Activated CD8-positive, alpha-beta T cell treated with anti-CD3 and anti-CD28 coated beads for 36 hours (primary cell): ENCODE measurements around the gene MVK. TPM values are rescaled to one million over a fixed set of nuclear protein-coding genes. Genes with fewer than 3 reads are reported as not detected.

Experiments used
- ATAC-seq: fragments of 200-7000 bp; cut with Tn5 transposase; one replicate; pipeline ENCODE4 v1.10.0; 2021; ENCODE audit warnings: mild to moderate bottlenecking, moderate library complexity
- CTCF ChIA-PET: fragments of 350-600 bp; sonication (Branson Sonifier 250); formaldehyde crosslinking; loops from one replicate; lab custom pipeline; 2021; ENCODE audit warnings: antibody characterized with exemption; lab: Charles Lee
- POLR2A ChIA-PET: fragments of 350-600 bp; sonication (Branson Sonifier 250); formaldehyde crosslinking; loops from one replicate; lab custom pipeline; 2021; ENCODE audit warnings: antibody characterized with exemption; lab: Charles Lee
- DNase-seq: peaks from one replicate; pipeline ENCODE4 v3.0.0-alpha.2; 2020
- H3K27ac Mint-ChIP-seq: one replicate; pipeline ENCODE4 v1.8.0; 2021; ENCODE audit warnings: mild to moderate bottlenecking, mixed read lengths
- H3K27me3 Mint-ChIP-seq: one replicate; pipeline ENCODE4 v1.8.0; 2021; ENCODE audit warnings: mixed read lengths
- H3K36me3 Mint-ChIP-seq: one replicate; pipeline ENCODE4 v1.8.0; 2021; ENCODE audit warnings: low read depth, mixed read lengths
- H3K4me1 Mint-ChIP-seq: one replicate; pipeline ENCODE4 v1.8.0; 2021; ENCODE audit warnings: low read depth, mixed read lengths
- H3K4me3 Mint-ChIP-seq: one replicate; pipeline ENCODE4 v1.8.0; 2021; ENCODE audit warnings: mild to moderate bottlenecking, moderate library complexity, mixed read lengths
- H3K9me3 Mint-ChIP-seq: one replicate; pipeline ENCODE4 v1.8.0; 2021; ENCODE audit warnings: mixed read lengths
- intact Hi-C: fragments of 100-400 bp; cut with micrococcal nuclease; formaldehyde crosslinking; loops from one replicate; pipeline ENCODE4 v1.10.0; 2022
- total RNA-seq, 2 experiments: library from RNA; stranded (reverse); gene quantifications; one replicate each; pipeline ENCODE4 v1.2.3, GENCODE V29; 2021
- TF ChIP-seq, protein P1 (sequence below): fragments of 200-600 bp; IDR thresholded peaks from one replicate; pipeline ENCODE4 v1.8.0; 2022; ENCODE audit warnings: antibody characterized with exemption, mild to moderate bottlenecking

The MVK gene
- total RNA-seq, 2 experiments from 2014 or later = 16.2 to 19.8 TPM

DNA sequence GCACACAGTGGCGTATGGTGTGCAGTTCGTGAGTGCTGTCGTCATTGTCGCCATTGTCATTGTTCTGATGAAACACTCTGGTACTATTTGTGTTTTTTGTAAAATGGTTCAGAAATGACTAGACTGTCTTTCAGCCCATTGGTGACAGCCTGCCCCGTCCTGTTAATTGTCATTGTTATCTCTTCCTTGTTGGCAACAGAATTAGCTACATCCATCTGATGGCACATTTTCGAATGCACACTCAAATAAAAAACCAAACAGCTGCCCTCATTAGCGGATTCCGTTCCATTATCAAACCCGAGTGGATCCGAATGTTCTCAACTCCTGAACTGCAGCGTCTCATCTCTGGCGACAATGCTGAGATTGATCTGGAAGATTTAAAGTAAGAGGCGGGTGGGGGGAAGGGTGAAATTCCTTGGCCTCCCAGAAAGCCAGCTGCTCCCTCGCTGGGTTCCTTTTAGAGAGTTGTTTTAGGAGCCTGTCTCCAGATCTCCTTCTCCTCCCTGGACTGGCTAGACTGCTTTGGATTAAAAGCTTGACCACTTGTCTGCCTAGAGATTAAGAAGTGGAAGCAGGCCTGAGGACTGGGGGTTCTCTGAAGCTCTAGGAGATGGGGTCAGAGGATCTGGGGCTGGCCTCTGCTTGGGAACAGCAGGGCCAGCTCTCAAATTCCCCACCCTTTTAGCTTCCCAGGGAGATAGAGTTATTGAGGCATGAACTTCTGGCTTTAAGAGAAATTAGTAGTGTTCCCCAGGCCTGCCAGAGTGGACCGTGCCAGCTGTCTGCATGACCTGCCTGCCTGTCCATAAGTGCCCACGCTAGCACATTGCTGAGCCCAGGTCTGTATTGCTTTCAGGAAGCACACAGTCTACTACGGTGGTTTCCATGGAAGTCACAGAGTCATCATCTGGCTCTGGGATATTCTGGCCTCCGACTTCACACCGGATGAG lies 43.6 kb upstream of the MVK start:
- ChIA-PET POLR2A (no interaction called here), CTCF (interaction anchor here (1.0 kb wide), 1 partner anchor 245 kb away, joined by 3 read pairs; no protein-coding TSS in a partner anchor)
- intact Hi-C loops = no loop called here
- no peaks in the 10 kb centered on the region for H3K27me3 Mint-ChIP-seq
- H3K27ac Mint-ChIP-seq = no peak overlapping the region
- ATAC-seq (no peak), DNase-seq (no peak)
- no peaks in the 10 kb centered on the region for H3K9me3 Mint-ChIP-seq
- TF ChIP-seq, protein P1, sequence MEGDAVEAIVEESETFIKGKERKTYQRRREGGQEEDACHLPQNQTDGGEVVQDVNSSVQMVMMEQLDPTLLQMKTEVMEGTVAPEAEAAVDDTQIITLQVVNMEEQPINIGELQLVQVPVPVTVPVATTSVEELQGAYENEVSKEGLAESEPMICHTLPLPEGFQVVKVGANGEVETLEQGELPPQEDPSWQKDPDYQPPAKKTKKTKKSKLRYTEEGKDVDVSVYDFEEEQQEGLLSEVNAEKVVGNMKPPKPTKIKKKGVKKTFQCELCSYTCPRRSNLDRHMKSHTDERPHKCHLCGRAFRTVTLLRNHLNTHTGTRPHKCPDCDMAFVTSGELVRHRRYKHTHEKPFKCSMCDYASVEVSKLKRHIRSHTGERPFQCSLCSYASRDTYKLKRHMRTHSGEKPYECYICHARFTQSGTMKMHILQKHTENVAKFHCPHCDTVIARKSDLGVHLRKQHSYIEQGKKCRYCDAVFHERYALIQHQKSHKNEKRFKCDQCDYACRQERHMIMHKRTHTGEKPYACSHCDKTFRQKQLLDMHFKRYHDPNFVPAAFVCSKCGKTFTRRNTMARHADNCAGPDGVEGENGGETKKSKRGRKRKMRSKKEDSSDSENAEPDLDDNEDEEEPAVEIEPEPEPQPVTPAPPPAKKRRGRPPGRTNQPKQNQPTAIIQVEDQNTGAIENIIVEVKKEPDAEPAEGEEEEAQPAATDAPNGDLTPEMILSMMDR = no peak
- no peaks in the 10 kb centered on the region for H3K4me1 Mint-ChIP-seq
- no peak overlapping the region for H3K4me3 Mint-ChIP-seq
- H3K36me3 Mint-ChIP-seq = no peaks in the 10 kb centered on the region

DNA sequence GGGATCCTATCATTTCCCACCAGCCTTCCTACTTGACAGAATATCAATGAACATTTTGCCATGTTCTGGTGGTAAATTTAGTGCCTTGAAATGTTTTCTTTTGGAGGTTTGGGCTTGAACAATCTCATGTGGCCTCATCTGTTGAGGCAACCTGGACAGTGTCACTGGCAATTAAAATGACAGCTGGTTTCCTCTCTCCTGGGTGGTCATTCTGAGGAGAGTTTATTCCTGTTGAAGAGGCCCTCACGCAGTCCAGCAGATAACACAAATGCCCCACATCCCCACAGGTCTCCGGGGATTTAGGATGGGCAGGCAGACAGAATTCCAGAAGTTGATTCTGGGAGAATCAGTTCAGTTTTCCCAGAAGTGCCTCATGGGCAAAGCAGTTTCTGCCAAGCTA lies 42.2 kb upstream of the MVK start:
- DNase-seq (no peak), ATAC-seq (no peak)
- H3K36me3 Mint-ChIP-seq = no peaks in the 10 kb centered on the region
- no peaks in the 10 kb centered on the region for H3K4me1 Mint-ChIP-seq
- no peak overlapping the region for H3K27ac Mint-ChIP-seq
- H3K27me3 Mint-ChIP-seq = no peaks in the 10 kb centered on the region
- H3K4me3 Mint-ChIP-seq = no peak overlapping the region
- ChIA-PET CTCF (no interaction called here), POLR2A (interaction anchor here (1.2 kb wide), 1 partner anchor 12 kb away, joined by 4 read pairs; no protein-coding TSS in a partner anchor)
- TF ChIP-seq, protein P1 = no peak
- intact Hi-C loops = no loop called here
- H3K9me3 Mint-ChIP-seq = no peaks in the 10 kb centered on the region

DNA sequence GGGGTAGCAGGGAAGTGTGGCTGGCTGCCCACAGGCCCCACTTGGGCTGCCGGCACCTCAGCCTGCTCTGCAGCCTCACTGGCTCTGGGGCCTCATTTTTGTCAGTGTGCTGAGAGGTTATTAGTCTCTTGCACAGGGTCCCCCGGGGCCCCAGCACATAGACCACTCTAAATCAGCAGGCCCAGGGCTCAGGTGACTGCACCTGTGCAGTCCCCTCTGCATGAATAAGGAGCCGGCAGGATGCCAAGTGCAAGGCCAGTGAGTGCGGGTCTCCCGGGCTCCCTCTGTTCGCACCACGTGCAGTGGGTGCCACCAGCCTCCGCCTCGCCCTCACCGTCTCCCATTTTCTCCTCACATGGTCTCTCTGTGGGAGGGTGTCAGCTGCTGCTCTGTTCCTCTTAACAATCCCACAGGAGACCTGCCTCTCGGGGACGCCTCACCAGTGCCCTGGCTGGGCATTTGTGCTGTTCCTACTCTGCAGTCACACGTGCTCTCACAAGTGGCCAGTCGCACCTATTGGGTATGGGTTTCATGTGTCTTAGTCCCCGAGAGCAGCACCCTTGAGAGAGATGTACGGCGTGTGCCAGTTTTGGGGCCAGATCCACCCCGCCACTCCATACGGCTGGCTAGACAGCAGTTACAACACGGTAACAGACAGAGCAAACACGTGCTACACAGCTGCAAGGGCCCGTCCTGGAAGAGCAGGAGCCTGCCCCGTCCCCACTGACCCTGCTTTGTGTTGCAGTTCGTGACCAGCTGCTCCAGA lies 40.7 kb upstream of the MVK start:
- Mint-ChIP-seq H3K36me3 (no peaks in the 10 kb centered on the region), H3K27ac (no peak overlapping the region), H3K4me3 (no peak overlapping the region), H3K9me3 (no peaks in the 10 kb centered on the region), H3K27me3 (no peaks in the 10 kb centered on the region), H3K4me1 (no peaks in the 10 kb centered on the region)
- POLR2A ChIA-PET = no interaction called here
- CTCF ChIA-PET = no interaction called here
- TF ChIP-seq, protein P1 = no peak
- intact Hi-C loops = no loop called here
- no peak for DNase-seq
- no peak for ATAC-seq

DNA sequence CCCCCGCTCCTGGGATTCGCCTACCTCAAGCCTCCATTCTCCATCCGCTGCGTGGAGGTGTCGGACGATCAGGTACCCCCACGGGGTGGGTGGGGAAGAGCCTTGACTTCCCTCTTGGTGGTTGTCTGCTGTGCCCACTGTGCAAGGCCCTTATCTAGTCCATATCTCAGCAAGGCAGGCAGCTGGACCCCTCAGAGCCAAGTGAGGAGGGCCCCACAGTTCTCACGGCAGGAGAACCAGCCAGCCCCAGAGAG lies 40.2 kb upstream of the MVK start:
- H3K36me3 Mint-ChIP-seq = no peaks in the 10 kb centered on the region
- no peak overlapping the region for H3K27ac Mint-ChIP-seq
- POLR2A ChIA-PET = no interaction called here
- CTCF ChIA-PET = no interaction called here
- TF ChIP-seq, protein P1 = no peak
- intact Hi-C loops = no loop called here
- no peak for ATAC-seq
- no peak overlapping the region for H3K4me3 Mint-ChIP-seq
- DNase-seq = no peak
- H3K9me3 Mint-ChIP-seq = no peaks in the 10 kb centered on the region
- no peaks in the 10 kb centered on the region for H3K4me1 Mint-ChIP-seq
- H3K27me3 Mint-ChIP-seq = no peaks in the 10 kb centered on the region

DNA sequence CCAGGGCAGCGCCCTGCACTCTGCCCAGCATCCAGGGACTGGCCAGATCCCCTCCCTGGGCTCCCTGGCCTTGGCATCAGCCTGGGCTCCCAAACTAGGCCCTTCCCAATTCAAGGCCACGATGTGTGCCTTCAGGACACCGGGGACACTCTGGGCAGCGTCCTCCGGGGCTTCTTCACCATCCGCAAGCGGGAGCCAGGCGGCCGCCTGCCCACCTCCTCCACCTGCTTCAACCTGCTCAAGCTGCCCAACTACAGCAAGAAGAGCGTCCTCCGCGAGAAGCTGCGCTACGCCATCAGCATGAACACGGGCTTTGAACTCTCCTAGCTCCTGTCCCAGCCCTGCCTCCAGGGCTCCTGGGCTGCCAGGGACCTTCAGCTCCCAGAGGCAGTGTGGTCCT lies 39.1 kb upstream of the MVK start:
- Mint-ChIP-seq H3K27ac (no peak overlapping the region), H3K9me3 (no peaks in the 10 kb centered on the region), H3K36me3 (no peaks in the 10 kb centered on the region), H3K27me3 (no peaks in the 10 kb centered on the region), H3K4me1 (no peaks in the 10 kb centered on the region), H3K4me3 (no peak overlapping the region)
- ATAC-seq (no peak), DNase-seq (no peak)
- POLR2A ChIA-PET = no interaction called here
- intact Hi-C loops = no loop called here
- CTCF ChIA-PET = no interaction called here
- TF ChIP-seq, protein P1 = no peak
